Fibroblast of the aortic adventitia (primary cell): ENCODE measurements around the gene SLC2A13. TPM values are rescaled to one million over a fixed set of nuclear protein-coding genes. Genes with fewer than 3 reads are reported as not detected.
A peak's percentile ranks its signal among the peaks of the same experiment; 100 is the strongest.

ENCODE experiments used
- DNase-seq: peaks from one replicate; pipeline ENCODE4 v3.0.0-alpha.2; 2010; ENCODE audit warnings: low read depth
- H3K4me3 ChIP-seq: 2 replicates; pipeline ENCODE4 v1.5.1; 2011; ENCODE audit warnings: low read depth, mild to moderate bottlenecking, control low read depth, low read length, moderate library complexity
- CTCF ChIP-seq: IDR thresholded peaks from 2 replicates; pipeline ENCODE4 v1.5.1; 2011; ENCODE audit warnings: mild to moderate bottlenecking, low read length, control low read depth, inconsistent platforms; ENCODE audit not compliant: insufficient read depth
- small RNA-seq: library from RNA; depleted of rRNA; stranded (forward); fragments of <200 nt; gene quantifications from one replicate; pipeline ENCODE3, GENCODE V24; 2012
- total RNA-seq: library from RNA; depleted of rRNA; stranded (reverse); fragments of >200 nt; gene quantifications from 2 replicates; pipeline ENCODE4 v1.2.3, GENCODE V29; 2012; ENCODE audit warnings: low replicate concordance

Gene SLC2A13
- total RNA-seq, 1 donor = 16.6 TPM

DNA sequence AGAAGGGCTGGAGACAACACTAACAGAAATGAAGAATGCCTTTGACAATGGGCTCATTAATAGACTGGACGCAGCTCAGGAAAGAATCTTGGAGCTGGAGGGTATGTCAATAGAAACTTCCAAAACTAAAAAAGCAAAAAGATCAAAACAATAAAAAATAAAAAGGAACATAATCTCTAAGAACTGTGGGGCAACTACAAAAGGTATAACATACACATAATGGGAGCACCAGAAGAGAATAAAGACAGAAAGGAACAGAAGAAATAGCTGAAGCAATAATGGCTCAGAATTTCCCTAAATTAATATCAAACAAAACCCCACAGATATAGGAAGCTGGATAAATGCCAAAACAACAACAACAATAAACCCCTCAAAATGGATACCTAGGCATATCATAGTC is 362.2 kb downstream of the SLC2A13 start:
- DNase-seq = no peak
- no peak for TF ChIP-seq CTCF
- H3K4me3 ChIP-seq = no peak overlapping the region

DNA sequence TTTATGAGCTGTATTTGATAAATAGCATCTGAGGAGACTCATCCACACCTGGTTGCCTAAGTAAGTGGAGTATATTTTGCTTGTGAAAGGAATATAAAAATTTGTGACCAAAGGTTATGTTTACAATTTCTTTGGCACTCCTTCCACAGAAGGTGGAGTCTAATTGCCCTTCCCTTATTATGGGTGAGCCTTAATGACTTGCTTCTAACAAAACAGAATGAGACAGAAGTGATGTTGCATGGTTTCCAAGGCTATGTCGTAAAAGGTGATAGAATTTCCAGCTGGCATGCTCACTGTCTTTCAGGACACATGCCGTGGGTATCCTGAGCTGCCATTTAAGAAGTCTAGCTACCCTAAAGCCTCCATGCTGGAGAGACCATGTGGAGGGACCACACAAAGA is 369.5 kb downstream of the SLC2A13 start:
- DNase-seq = no peak
- TF ChIP-seq CTCF = no peak
- no peak overlapping the region for H3K4me3 ChIP-seq

- TF ChIP-seq CTCF = no peak
- H3K4me3 ChIP-seq = no peak overlapping the region
- peak; percentile 46 for DNase-seq
These were observed 382.1 kb downstream of the SLC2A13 start for GRCh38 chr12:39723831-39724230.

DNA sequence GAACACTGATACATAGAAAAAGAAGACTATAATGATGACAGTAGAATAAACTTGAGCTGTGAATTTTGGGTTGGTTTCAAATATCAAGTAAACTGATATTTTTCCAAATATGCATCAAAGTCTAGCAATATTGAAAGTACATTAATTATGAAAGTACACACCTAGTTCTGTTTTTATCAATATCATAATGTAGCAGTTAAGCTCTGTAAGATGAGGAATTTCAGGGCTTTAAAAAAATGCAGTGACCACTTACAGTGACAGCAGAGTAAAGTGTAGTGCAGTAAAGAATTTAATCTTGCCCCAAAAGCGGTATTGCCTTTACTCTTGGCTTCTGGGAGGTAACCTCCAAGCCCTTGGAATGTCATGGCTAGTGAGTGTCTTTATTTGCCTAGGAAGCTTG is 383.4 kb downstream of the SLC2A13 start:
- no peak for TF ChIP-seq CTCF
- DNase-seq = no peak
- H3K4me3 ChIP-seq = no peak overlapping the region

DNA sequence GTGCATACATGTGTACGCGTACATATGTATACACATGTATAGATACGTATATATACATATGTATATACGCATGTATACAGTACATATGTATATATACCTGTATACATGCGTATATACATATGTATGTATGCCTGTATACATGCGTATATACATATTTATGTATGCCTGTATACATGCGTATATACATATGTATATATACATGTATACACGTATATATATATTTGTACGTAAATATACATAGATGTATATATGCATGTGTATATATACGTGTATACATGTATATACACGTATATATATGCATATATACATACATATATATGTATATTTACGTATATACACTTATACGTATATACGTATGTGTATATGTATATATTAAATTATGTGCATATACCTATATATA is 392.3 kb downstream of the SLC2A13 start:
- H3K4me3 ChIP-seq = no peak overlapping the region
- DNase-seq = no peak
- TF ChIP-seq CTCF = no peak

- no peak for DNase-seq
- no peak overlapping the region for H3K4me3 ChIP-seq
- no peak for TF ChIP-seq CTCF
These were observed 393.5 kb downstream of the SLC2A13 start for GRCh38 chr12:39712334-39712733.

Small RNA genes lying within 50 kb of the gene (small RNA-seq; reads per million reads assigned to genes)
- not detected for gene RF00414

Other genes starting within 250 kb of the SLC2A13 start
- gene LRRK2, start 118.9 kb upstream of the SLC2A13 start, total RNA-seq = 9.7 and 22.1 TPM in 2 replicates